ENCODE results near the gene CDC42EP3. TPM values are rescaled to one million over a fixed set of nuclear protein-coding genes. Genes with fewer than 3 reads are reported as not detected.

CDC42EP3 gene
- total RNA-seq, 1 donor from 2014 or later, result 65.5 TPM

DNA sequence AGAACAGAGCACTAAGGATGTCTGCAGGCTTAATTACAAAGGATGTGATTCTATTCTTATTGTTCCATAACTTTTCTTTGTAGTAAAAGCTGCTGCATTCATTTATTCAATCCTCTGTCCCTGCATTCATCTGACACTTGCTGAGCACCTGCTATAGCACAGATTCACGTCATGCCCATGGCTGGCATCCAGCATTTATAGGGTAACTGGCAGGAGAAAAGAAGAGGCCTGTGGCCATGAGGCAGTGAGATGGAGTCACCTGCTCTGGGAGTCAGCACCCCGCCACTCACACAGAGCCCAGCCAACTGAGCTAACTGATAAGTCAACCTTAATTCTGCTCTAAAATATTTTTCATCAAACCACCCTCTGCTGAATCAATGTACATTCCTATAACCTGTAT, 18.3 kb upstream of the CDC42EP3 start:
- H3K36me3 ChIP-seq, result no peaks in the 10 kb centered on the region
- peak overlapping the region in 1 of 2 donors; percentile 55 for H3K27ac ChIP-seq
- peaks cover 0 to 7% of the 10 kb centered on the region in 2 donors for H3K4me1 ChIP-seq
- intact Hi-C loops (cut with DNase I), result no loop called here
- no peaks in the 10 kb centered on the region for H3K9me3 ChIP-seq
- TF ChIP-seq, protein P1, sequence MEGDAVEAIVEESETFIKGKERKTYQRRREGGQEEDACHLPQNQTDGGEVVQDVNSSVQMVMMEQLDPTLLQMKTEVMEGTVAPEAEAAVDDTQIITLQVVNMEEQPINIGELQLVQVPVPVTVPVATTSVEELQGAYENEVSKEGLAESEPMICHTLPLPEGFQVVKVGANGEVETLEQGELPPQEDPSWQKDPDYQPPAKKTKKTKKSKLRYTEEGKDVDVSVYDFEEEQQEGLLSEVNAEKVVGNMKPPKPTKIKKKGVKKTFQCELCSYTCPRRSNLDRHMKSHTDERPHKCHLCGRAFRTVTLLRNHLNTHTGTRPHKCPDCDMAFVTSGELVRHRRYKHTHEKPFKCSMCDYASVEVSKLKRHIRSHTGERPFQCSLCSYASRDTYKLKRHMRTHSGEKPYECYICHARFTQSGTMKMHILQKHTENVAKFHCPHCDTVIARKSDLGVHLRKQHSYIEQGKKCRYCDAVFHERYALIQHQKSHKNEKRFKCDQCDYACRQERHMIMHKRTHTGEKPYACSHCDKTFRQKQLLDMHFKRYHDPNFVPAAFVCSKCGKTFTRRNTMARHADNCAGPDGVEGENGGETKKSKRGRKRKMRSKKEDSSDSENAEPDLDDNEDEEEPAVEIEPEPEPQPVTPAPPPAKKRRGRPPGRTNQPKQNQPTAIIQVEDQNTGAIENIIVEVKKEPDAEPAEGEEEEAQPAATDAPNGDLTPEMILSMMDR (IDR thresholded peaks at IDR 0.05), result no peak
- DNase-seq (ENCODE audit: low spot score in 2 of 2), result no peak
- no peak overlapping the region for H3K4me3 ChIP-seq
- H3K27me3 ChIP-seq, result no peaks in the 10 kb centered on the region

DNA sequence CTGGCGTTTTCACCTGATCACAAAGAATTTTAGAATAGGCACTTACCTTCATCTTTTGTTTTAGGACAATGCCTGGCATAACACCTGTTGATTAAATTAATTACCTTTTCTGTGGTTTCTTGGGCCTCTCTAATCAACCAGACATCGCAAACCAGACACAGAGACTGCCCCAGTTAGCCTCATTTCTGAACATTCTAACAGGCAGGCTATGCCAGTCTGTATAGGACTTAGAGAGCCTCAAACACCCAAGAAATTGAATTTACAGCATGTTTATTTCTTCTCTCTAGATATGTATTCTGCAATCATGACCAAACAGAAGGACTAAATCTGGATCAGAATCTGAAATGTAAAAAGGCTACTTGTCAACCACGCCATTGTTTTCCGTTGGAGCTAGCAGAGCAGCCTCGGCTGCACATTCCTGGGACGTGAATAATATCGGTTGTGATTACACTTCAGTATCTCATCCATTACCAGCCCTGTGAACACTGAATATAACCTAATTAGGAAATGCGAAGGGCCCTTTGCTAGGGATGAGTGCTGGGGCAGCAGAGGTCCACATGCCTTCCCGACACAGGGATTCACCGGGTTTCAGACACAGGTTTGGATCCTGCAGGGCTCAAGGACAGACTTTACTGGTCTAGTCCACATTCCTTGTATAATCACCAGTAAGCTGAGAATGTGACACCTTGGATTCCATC, 17.5 kb upstream of the CDC42EP3 start:
- DNase-seq (ENCODE audit: low spot score in 2 of 2), result no peak

DNA sequence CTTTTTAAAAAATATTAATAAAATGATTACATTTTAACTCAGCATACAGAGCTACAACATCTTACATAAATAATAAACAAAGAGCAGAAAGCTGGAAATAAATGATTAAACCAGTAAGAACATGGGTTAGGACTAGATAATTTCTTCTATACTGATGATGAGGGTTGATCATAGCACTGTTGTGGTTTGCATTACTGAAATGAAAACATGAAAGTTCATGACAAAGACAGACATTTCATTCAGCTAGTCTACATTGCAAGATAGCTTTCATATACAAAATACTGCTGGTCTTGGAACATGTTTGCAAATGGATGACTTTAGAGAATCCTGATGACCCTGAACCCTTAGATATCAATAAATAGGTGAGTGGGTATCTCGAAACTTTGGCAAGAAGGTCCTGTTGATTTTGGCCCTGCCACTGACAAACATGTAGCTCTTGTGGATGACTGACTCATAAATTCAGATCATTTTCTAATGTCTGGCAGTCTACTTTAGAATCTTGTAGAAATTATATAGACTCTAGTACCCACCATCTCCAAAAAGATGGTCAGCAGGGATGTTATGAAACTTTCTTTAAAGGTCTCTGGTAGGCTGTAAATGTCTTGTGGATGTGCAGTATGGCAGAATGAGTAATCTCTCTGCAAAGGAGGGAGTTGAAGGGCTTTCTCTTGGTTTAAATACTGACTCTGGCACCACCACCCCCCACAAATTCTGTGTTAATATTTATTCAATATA, 15.5 kb upstream of the CDC42EP3 start:
- Histone ChIP-seq H3K27ac (no peak overlapping the region), H3K4me1 (peaks cover 0 to 7% of the 10 kb centered on the region in 2 donors), H3K4me3 (no peak overlapping the region), H3K36me3 (no peaks in the 10 kb centered on the region), H3K9me3 (no peaks in the 10 kb centered on the region), H3K27me3 (no peaks in the 10 kb centered on the region)
- no peak for DNase-seq (ENCODE audit: low spot score in 2 of 2)
- TF ChIP-seq, protein P1 (IDR thresholded peaks at IDR 0.05), result no peak
- intact Hi-C loops (cut with DNase I), result no loop called here

More for the DNA sequence above, 17.5 kb upstream of the CDC42EP3 start:
- TF ChIP-seq, protein P1 (IDR thresholded peaks at IDR 0.05), result no peak
- H3K4me1 ChIP-seq, result peaks cover 0 to 7% of the 10 kb centered on the region in 2 donors
- H3K36me3 ChIP-seq, result no peaks in the 10 kb centered on the region
- H3K4me3 ChIP-seq, result no peak overlapping the region
- peak overlapping the region; percentile 1 to 55 for H3K27ac ChIP-seq
- no peaks in the 10 kb centered on the region for H3K9me3 ChIP-seq
- H3K27me3 ChIP-seq, result no peaks in the 10 kb centered on the region
- intact Hi-C loops (cut with DNase I), result no loop called here

DNA sequence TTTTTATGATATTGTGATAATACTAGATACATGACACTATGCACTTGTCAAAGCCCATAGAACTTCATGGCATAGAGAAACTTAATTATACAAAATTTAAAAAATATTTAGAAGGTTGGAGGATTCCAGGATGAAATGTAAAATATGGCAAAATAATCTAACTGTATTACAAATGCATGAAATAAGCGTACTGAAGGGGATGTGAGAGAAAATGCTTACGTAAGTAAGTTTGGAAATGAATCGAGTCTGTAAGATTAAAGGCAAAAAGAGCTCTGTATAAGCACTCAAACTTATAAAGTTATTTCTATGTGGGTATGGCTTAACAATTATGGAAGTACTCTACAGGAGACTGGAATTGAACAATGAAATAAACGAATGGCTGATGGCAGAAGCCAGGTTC, 13.4 kb upstream of the CDC42EP3 start:
- TF ChIP-seq, protein P1 (IDR thresholded peaks at IDR 0.05), result no peak
- no peak for DNase-seq (ENCODE audit: low spot score in 2 of 2)
- no peaks in the 10 kb centered on the region for H3K36me3 ChIP-seq
- no peaks in the 10 kb centered on the region for H3K9me3 ChIP-seq
- no peaks in the 10 kb centered on the region for H3K27me3 ChIP-seq
- intact Hi-C loops (cut with DNase I), result no loop called here
- peaks cover 0 to 7% of the 10 kb centered on the region in 2 donors for H3K4me1 ChIP-seq
- H3K4me3 ChIP-seq, result no peak overlapping the region
- H3K27ac ChIP-seq, result no peak overlapping the region

DNA sequence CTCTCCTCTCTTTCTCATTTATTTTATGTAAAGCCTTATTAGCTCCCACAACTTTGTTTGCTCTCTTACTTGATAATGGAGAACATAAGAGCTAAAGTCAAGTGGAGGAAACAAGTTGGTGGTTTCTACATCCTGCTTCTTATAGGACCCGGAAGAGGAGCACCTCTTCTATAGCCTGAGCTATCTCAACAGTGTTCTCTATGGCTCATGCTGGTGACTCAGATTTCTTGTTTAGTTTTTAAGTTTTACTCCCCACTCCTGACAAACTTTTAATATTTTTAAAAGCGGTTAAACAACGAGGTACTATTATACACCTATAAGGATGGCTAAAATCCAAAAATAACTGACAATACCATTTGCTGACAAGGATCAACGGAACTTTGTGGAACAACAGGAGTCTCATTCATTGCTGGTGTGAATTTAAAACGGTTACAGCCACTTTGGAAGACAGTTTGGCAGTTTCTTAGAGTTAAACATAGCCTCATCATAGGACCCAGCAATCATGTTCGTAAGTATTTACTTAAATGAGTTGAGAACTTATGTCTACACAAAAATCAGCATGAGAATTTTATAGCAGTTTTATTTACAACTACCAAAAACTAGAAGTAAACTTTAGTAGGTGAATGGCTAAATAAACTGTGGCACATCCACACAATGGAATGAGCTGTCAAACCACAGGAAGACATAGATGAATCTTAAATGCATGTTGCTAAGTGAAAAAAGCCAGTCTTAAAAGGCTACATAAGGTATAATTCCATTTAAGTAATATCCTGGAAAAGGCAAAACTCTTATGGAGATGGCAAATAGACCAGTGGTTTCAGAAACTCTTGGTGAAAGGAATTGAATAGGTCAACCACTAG, 12.7 kb upstream of the CDC42EP3 start:
- no peak overlapping the region for H3K27ac ChIP-seq
- TF ChIP-seq, protein P1 (IDR thresholded peaks at IDR 0.05), result no peak

More for the DNA sequence above, 12.7 kb upstream of the CDC42EP3 start:
- Histone ChIP-seq H3K4me1 (peaks cover 0 to 7% of the 10 kb centered on the region in 2 donors), H3K9me3 (no peaks in the 10 kb centered on the region), H3K36me3 (no peaks in the 10 kb centered on the region), H3K4me3 (no peak overlapping the region), H3K27me3 (no peaks in the 10 kb centered on the region)
- DNase-seq (ENCODE audit: low spot score in 2 of 2), result no peak
- intact Hi-C loops (cut with DNase I), result no loop called here

Data from ascending aorta (tissue), 2 donors.